ENCODE measurements around the gene CCL2. TPM values are rescaled to one million over a fixed set of nuclear protein-coding genes. Genes with fewer than 3 reads are reported as not detected.

CCL2 gene
- total RNA-seq, 1 experiment from 2014 or later, result not detected

GRCh38 chr17:34243364-34244320 lies 11.4 kb upstream of the CCL2 start:
- ChIA-PET CTCF (no interaction called here), POLR2A (ENCODE audit: unreplicated experiment) (no interaction called here)
- Histone ChIP-seq H3K9ac (ENCODE audit: low read length) (no peak overlapping the region), H3K4me3 (ENCODE audit: low read length) (no peak overlapping the region), H3K9me3 (ENCODE audit: low read length) (no peaks in the 10 kb centered on the region), H4K20me1 (ENCODE audit: low read length) (no peaks in the 10 kb centered on the region), H3K79me2 (ENCODE audit: low read length) (no peaks in the 10 kb centered on the region), H3K9me2 (replicated peaks; ENCODE audit: low read length) (no peaks in the 10 kb centered on the region), H2AFZ (ENCODE audit: low read length) (no peak overlapping the region), H3K27ac (ENCODE audit: low read length) (no peak overlapping the region), H3K4me2 (ENCODE audit: low read length) (no peak overlapping the region), H3K4me1 (ENCODE audit: insufficient read depth, low read length) (no peaks in the 10 kb centered on the region), H3F3A (ENCODE audit: low read length, unreplicated experiment) (no peaks in the 10 kb centered on the region), H3K27me3 (ENCODE audit: low read length) (no peaks in the 10 kb centered on the region), H3K36me3 (ENCODE audit: low read depth, low read length) (no peaks in the 10 kb centered on the region)
- ATAC-seq (no peak), DNase-seq (no peak)
- TF ChIP-seq EZH2phosphoT487 (IDR thresholded peaks at IDR 0.05; ENCODE audit: borderline replicate concordance, low read length), result no peak
- TF ChIP-seq EZH2 (IDR thresholded peaks at IDR 0.05; ENCODE audit: low read length, unreplicated experiment), result no peak
- no peak for TF ChIP-seq CTCF (conservative IDR thresholded peaks at IDR 0.05; ENCODE audit: low read depth, low read length)
- no TSS peak for BruUV-seq (replicated peaks)
- intact Hi-C loops (cut with micrococcal nuclease), result no loop called here

DNA sequence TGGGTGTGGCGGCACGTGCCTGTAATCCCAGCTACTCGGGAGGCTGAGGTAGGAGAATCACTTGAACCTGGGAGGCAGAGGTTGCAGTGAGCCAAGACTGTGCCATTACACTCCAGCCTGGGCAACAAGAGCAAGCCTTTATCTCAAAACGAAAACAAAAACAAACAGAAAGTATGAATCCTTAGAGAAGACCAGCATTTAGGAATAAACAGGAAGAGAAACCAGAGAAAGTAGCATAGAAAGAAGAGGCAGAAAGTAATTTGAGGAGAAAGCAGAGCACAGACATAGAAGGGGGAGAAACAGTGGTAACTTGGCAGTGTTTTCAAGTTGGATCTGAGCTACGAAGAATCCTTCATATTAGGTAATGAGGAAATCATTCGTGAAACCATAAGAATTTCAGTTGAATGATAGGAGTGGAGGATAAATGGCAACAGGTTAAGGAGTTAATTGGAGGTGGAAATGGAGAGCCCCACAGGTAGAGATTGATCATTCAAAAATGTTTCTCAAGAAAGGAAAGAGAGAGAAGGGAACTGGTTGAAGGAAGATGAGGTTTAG lies 9.7 kb upstream of the CCL2 start:
- no peaks in the 10 kb centered on the region for H3F3A ChIP-seq (ENCODE audit: low read length, unreplicated experiment)
- intact Hi-C loops (cut with micrococcal nuclease), result no loop called here
- no peaks in the 10 kb centered on the region for H3K79me2 ChIP-seq (ENCODE audit: low read length)
- H3K9me3 ChIP-seq (ENCODE audit: low read length), result no peaks in the 10 kb centered on the region
- H3K27me3 ChIP-seq (ENCODE audit: low read length), result no peaks in the 10 kb centered on the region
- H3K36me3 ChIP-seq (ENCODE audit: low read depth, low read length), result no peaks in the 10 kb centered on the region
- H3K9ac ChIP-seq (ENCODE audit: low read length), result no peak overlapping the region
- H3K9me2 ChIP-seq (replicated peaks; ENCODE audit: low read length), result no peaks in the 10 kb centered on the region
- BruUV-seq (replicated peaks), result no TSS peak
- DNase-seq (no peak), ATAC-seq (no peak)
- H3K4me1 ChIP-seq (ENCODE audit: insufficient read depth, low read length), result no peaks in the 10 kb centered on the region
- H3K27ac ChIP-seq (ENCODE audit: low read length), result no peak overlapping the region
- no peak overlapping the region for H3K4me3 ChIP-seq (ENCODE audit: low read length)
- POLR2A ChIA-PET (ENCODE audit: unreplicated experiment), result no interaction called here
- CTCF ChIA-PET, result no interaction called here
- H2AFZ ChIP-seq (ENCODE audit: low read length), result no peak overlapping the region
- no peak overlapping the region for H3K4me2 ChIP-seq (ENCODE audit: low read length)
- TF ChIP-seq EZH2phosphoT487 (IDR thresholded peaks at IDR 0.05; ENCODE audit: borderline replicate concordance, low read length) (no peak), EZH2 (IDR thresholded peaks at IDR 0.05; ENCODE audit: low read length, unreplicated experiment) (no peak), CTCF (conservative IDR thresholded peaks at IDR 0.05; ENCODE audit: low read depth, low read length) (no peak)
- no peaks in the 10 kb centered on the region for H4K20me1 ChIP-seq (ENCODE audit: low read length)

DNA sequence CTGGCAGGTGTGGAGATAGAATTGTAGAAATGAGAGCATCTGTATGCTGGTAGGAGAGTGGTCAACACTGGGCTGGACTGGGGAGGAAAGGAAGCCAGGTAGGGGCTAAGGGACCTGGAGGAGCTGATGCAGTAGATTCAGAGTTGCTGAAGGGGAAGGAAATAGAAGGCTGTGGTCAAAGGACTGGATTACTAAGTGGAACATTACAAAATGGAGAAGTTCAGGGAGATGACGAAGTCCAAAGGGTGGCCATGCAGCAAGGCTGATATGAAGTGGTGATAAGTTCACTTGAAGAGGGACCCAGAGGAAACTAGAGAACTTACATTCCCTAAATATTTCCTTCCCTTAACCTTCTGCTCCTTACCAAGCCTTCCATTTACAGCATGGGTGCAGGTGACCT lies 8.6 kb upstream of the CCL2 start:
- Histone ChIP-seq H3K9ac (ENCODE audit: low read length) (no peak overlapping the region), H3K79me2 (ENCODE audit: low read length) (no peaks in the 10 kb centered on the region), H3K4me2 (ENCODE audit: low read length) (no peak overlapping the region), H4K20me1 (ENCODE audit: low read length) (no peaks in the 10 kb centered on the region), H3K9me2 (replicated peaks; ENCODE audit: low read length) (no peaks in the 10 kb centered on the region), H3K36me3 (ENCODE audit: low read depth, low read length) (no peaks in the 10 kb centered on the region), H3K27ac (ENCODE audit: low read length) (no peak overlapping the region), H2AFZ (ENCODE audit: low read length) (no peak overlapping the region), H3K4me3 (ENCODE audit: low read length) (no peak overlapping the region), H3K27me3 (ENCODE audit: low read length) (no peaks in the 10 kb centered on the region), H3F3A (ENCODE audit: low read length, unreplicated experiment) (no peaks in the 10 kb centered on the region), H3K9me3 (ENCODE audit: low read length) (no peaks in the 10 kb centered on the region), H3K4me1 (ENCODE audit: insufficient read depth, low read length) (no peaks in the 10 kb centered on the region)
- BruUV-seq (replicated peaks), result no TSS peak
- no peak for ATAC-seq
- intact Hi-C loops (cut with micrococcal nuclease), result no loop called here
- ChIA-PET CTCF (no interaction called here), POLR2A (ENCODE audit: unreplicated experiment) (no interaction called here)
- no peak for DNase-seq
- TF ChIP-seq EZH2phosphoT487 (IDR thresholded peaks at IDR 0.05; ENCODE audit: borderline replicate concordance, low read length), result no peak
- no peak for TF ChIP-seq CTCF (conservative IDR thresholded peaks at IDR 0.05; ENCODE audit: low read depth, low read length)
- TF ChIP-seq EZH2 (IDR thresholded peaks at IDR 0.05; ENCODE audit: low read length, unreplicated experiment), result no peak

All from PC-3 (cell line).